ENCODE results near the gene SYCE3.
"Not testable (repeated sequence)": the region's sequence is repeated elsewhere in the genome, so short reads cannot be mapped to it uniquely, and the experiment has no call there.

SYCE3 gene

GRCh38 chr22:50547263-50547985 is 15.3 kb downstream of the SYCE3 start:
- no peak for DNase-seq

GRCh38 chr22:50546326-50547262 is 16.1 kb downstream of the SYCE3 start:
- DNase-seq = no peak

- no peak for DNase-seq
Observed at GRCh38 chr22:50545522-50546325, 17.0 kb downstream of the SYCE3 start, which contains the start of gene KLHDC7B. Gene KLHDC7B (plus strand): TSS chr22:50545899. CDS start chr22:50546244, 345 bp downstream.

GRCh38 chr22:50544746-50545253 is 17.9 kb downstream of the SYCE3 start:
- DNase-seq = no peak

- no peak for DNase-seq
Observed at GRCh38 chr22:50544078-50544745, 18.5 kb downstream of the SYCE3 start.

- no peak for DNase-seq
Observed at GRCh38 chr22:50542416-50542927, 20.2 kb downstream of the SYCE3 start.

- DNase-seq = peak; percentile 38
Observed at GRCh38 chr22:50541667-50542026, 21.1 kb downstream of the SYCE3 start.

- DNase-seq = no peak
Observed at GRCh38 chr22:50540381-50540780, 22.3 kb downstream of the SYCE3 start.

- no peak for DNase-seq
Observed at GRCh38 chr22:50537765-50538164, 25.0 kb downstream of the SYCE3 start.

- no peak for DNase-seq
Observed at GRCh38 chr22:50536226-50536625, 26.5 kb downstream of the SYCE3 start.

- no peak for DNase-seq
Observed at GRCh38 chr22:50535113-50535512, 27.6 kb downstream of the SYCE3 start.

GRCh38 chr22:50533856-50534711 is 28.6 kb downstream of the SYCE3 start:
- not testable (repeated sequence) for DNase-seq

GRCh38 chr22:50532824-50533796 is 29.6 kb downstream of the SYCE3 start:
- no peak for DNase-seq

GRCh38 chr22:50531962-50532674 is 30.6 kb downstream of the SYCE3 start:
- DNase-seq = no peak

GRCh38 chr22:50531546-50531961 is 31.2 kb downstream of the SYCE3 start:
- DNase-seq = no peak

GRCh38 chr22:50530877-50531545 is 31.7 kb downstream of the SYCE3 start:
- no peak for DNase-seq

GRCh38 chr22:50530580-50530876 is 32.2 kb downstream of the SYCE3 start:
- no peak for DNase-seq

- no peak for DNase-seq
Observed at GRCh38 chr22:50529897-50530579, 32.7 kb downstream of the SYCE3 start, which contains the start of gene TYMP. Gene TYMP (minus strand): TSS chr22:50530012. CDS start chr22:50529709, 303 bp downstream.

All from amniotic stem cell (primary cell).